AG20443 (cell line): ENCODE measurements around the gene ALKBH1.
"Not testable (repeated sequence)": the region's sequence is repeated elsewhere in the genome, so short reads cannot be mapped to it uniquely, and the experiment has no call there.

Source experiments
- DNase-seq: peaks from one replicate; pipeline ENCODE4 v3.0.0; 2012; ENCODE audit warnings: low spot score, mixed read lengths

Gene ALKBH1, protein sequence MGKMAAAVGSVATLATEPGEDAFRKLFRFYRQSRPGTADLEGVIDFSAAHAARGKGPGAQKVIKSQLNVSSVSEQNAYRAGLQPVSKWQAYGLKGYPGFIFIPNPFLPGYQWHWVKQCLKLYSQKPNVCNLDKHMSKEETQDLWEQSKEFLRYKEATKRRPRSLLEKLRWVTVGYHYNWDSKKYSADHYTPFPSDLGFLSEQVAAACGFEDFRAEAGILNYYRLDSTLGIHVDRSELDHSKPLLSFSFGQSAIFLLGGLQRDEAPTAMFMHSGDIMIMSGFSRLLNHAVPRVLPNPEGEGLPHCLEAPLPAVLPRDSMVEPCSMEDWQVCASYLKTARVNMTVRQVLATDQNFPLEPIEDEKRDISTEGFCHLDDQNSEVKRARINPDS

DNA sequence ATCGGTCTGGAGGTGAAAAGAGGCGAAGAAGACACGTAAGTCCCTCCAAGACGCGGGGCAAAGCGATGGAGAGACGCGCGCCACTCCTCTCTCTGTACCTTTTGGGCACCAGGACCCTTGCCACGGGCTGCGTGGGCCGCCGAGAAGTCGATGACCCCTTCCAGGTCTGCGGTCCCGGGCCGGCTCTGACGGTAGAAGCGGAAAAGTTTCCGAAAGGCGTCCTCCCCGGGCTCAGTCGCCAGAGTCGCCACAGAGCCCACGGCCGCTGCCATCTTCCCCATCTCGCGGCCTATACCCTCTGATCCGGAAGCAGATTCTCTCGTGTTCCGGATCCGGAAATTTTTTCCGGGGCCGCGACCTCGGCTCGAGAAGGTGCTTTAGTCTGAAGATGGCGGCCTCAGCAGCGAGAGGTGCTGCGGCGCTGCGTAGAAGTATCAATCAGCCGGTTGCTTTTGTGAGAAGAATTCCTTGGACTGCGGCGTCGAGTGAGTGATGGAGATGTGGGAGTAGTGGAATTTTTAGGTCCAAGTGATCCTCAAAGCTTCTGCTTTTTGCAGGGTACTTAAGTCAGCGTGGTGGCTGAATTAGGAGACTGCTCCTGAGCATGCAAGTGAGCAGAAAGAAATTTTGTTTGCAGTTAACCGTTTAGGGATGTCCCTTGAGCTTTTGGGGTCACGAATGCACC, at the start of gene ALKBH1, which contains the start of gene SLIRP:
Gene ALKBH1 (minus strand): TSS at position 300 of the 685 bp plus-strand sequence. CDS start 19 bp downstream, at position 281.
Gene SLIRP (plus strand): TSS at position 380 of the 685 bp plus-strand sequence. CDS start 9 bp downstream, at position 389.
- peak; percentile 95 for DNase-seq

DNA sequence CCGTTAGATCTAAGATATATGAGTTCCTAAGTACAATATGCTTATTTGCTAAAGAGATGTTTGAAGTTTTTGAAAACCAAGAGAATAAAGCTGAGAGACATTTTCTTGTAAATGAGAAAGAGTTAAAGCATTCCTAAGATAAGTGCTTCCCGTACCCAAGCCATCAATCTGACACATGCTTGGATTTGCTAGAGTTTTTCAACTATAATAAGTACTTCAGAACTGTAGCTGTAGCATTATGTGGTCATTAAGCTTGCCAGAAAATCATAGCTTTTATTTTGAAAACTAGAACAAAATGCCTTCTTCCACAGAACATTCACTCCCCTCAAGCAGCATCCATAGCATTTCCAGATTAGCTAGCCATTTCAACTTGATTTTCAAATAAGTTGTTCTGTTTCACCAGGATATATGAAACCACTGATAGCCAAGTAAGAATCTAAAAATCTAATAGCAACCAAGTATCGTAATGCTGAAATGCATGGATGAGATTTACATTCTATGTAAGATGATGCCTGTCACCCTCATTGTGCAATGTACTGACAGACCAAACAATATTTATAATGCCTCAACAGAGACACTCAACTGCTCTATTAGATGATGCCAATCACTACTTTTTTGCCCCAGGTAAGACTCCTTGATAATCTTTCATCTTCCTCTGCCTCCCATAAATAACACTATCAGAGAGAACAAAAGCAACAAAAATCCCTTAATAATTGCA, 45.1 kb upstream of the ALKBH1 start:
- no peak for DNase-seq

DNA sequence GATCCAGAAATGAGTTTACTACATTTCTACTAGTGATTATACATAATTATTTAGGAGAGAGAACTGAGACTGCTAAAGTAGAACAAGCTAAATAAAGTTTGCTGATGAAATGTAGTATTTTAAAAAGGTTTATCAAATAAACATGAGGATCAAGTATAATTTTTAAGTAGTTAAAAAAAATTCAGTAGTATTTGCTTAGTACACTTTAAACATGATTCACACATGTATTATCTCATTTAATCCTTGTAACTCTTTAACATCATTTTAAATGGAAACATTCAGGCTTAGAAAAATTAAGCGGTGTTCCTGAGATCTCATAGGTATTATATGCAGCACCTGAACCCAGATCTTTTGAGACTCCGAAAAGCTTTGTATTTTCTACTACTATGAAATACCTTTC, 44.4 kb upstream of the ALKBH1 start:
- DNase-seq, result no peak

DNA sequence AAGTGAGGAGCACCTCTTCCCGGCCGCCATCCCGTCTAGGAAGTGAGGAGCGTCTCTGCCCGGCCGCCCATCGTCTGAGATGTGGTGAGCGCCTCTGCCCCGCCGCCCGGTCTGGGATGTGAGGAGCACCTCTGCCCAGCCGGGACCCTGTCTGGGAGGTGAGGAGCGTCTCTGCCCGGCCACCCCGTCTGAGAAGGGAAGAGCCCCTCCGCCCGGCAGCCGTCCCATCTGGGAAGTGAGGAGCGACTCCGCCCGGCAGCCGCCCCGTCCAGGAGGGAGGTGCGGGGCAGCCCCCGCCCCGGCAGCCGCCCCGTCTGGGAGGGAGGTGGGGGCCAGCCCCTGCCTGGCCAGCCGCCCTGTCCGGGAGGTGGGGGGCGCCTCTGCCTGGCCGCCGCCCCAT, 39.6 kb upstream of the ALKBH1 start:
- not testable (repeated sequence) for DNase-seq

DNA sequence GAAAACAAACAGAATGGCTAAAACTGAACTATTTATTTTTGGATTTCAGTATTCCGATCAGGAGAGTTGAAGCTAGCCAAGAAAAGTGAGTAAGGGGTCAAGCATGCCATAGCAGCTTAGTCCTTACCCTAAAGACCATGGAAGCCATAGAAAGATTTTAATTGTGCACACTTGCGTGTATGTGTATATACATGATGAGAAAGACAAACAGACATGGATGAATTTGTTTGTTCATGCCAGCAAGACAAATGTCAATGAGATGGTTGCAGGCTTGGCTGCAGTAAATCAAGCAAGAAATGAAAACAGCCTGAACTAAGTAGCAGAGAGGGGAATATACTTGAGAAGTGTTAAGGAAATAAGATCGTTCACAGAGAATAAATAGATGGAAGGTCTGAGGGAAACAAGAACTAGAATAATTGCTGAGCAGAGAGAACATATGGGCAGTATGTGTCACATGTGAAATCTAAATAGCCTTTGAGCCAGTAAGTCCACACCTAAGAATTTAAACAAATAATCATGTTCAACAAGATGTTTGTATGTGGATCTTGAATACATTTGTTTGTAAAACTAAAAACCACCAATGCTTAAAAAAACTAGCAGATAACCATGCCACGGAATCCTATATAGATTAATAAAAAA, 38.4 kb upstream of the ALKBH1 start:
- no peak for DNase-seq

DNA sequence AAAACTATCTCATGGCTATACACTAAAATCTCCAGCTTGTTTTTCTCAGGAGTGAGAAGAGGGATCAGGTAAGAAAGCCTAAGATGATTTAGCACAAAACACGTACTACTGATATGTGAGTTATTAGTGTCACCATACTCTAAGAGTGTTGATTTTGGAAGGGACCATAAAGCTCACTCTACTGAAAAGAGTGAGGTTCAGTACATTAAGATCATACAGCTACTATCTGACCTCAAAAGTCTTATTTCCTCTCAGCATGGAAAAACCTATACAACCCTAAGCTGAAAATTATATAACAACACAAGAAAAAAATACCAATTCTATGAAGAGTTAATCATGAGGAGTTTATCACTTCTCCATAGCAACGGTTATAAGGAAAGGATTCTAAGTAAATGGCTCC, 33.6 kb upstream of the ALKBH1 start:
- no peak for DNase-seq

DNA sequence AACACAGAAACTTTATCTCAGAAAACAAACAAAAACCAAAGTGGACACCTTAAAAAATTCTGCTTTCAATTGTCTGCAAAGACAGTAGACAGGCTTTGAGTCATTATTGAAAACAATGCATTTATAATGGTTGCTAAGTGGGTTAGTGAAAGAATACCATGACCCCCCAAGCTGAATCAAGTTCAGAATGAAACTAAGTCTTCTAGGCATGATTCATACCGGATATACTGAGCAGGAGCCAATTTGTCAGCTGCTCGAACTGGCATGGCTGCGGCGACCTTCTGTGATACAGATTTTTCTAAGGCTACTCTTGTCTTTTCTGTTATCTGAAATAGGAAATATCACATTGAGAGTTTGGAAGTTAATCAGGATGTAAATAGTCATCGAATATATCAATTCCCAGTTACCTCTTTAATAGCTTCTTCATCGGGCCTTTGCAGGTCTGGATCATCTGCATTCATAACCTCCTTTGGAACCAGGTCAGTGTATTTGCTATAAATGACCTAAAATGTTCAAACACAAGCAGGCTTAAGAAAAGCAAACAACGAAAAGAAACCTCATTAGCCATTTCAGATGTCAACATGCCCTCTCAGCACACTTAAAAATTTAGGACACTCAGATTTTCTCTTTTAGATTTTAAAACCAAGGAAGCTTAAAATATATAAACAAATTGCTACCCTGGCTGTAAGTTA, 30.9 kb upstream of the ALKBH1 start:
- DNase-seq, result peak; percentile 57

DNA sequence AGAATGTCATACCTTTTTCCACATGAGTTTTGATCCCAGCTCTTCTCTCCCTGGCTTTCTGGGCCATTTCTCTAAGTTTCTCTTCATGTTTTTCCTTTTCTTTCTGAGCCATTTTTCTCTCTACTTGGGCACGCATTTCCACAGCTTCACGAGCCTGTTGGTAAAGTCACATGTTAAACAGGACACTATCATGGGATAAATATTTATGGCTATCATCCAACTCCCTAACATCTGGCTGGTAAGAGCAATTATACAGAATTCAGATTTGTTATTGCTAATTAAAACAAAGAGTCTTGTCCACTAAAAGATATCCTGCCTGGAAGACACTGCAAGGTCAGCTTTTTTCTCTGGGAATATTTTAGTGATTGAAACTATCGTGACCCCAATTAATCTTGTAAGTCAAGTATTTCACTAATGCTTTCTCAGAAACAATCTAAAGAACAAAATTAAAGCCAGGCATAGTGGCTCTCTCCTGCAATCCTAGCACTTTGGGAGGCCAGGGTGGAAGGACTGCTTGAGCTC, 23.2 kb upstream of the ALKBH1 start:
- DNase-seq, result peak; percentile 16

DNA sequence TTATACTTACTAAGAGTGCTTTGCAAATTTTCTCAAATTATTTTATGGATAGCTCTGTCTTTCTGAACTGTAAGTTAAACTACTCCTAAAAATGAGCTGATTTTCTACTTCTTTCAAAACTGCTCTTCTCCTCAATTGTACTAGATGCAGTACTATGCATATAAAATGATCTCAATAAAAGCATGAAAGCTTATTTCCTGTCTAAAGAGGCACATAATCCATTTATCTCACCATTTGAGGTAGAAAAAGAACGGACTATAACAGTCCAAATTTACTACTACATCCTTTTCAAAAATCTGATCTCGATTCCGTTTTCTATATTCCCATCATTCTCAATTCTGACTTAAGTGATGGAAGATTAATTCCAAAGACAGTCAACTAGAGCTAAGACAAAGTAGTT, 14.5 kb upstream of the ALKBH1 start:
- no peak for DNase-seq

DNA sequence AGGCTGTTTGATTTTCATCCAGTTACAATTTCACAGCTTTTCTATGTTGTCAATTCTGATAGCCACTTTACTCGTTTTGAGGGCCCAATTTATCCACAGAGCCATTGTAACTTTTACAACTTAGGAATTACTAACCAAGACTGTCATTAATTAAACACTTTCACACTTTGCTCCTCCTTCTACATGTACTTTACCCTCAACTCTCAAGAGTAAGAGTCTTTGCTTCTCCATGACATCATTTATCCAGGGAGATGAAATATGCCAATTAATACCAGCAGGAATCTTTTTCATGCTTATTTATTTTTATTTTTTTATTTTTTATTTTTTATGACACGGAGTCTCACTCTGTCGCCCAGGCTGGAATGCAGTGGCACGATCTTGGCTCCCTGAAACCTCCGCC, 13.6 kb upstream of the ALKBH1 start:
- DNase-seq, result no peak

DNA sequence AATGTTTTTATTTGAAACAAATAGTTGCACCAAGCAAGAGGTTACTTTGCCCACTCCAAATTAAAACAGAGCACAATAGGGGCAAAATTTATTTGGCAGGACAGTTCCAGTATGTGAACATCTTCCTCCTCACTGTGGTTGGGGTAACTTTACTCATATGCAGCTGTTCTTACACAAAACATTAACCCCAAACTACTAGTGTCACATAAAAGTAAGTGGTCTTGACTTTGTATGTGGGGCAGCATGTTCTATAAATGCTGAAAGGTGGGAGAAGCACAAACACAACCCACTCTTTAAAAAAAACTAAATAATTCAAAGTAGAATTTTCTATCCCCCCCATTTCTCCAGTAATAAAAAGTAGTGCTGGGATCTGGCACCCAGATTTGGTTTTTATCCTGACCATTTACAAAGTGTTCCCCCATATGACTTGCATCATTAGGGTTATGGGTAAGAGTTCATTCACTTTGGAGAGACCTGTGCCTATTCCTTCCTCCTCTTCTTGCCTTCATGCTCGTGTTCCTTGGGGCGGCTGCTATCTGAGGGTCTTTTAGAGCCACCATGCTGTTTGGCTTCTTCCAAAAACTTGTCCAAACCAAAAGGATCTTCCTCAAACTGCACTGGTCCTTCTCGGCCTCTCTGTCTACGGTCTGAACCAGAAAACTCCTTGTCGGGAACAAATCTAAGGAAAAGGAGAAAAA, 9.9 kb upstream of the ALKBH1 start:
- no peak for DNase-seq

DNA sequence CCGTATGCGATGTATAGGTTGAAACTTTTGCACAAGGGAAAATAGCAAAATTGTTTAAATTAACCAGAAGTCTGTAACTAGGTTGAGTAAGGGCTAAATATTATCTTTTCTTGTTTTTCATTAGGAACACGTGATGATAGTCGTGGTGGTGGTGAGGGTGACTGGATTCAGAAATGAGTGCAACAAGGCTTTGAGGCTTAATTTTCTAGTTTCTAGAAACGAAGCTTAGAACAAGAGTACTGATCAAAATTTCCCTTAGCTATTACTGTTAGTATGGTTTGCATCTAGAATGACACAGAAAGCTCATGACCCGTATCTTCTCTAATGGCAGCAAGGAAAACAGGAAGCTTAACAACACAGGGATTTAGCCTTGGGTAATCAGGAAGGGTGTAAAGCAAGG, 7.1 kb upstream of the ALKBH1 start:
- DNase-seq, result no peak

DNA sequence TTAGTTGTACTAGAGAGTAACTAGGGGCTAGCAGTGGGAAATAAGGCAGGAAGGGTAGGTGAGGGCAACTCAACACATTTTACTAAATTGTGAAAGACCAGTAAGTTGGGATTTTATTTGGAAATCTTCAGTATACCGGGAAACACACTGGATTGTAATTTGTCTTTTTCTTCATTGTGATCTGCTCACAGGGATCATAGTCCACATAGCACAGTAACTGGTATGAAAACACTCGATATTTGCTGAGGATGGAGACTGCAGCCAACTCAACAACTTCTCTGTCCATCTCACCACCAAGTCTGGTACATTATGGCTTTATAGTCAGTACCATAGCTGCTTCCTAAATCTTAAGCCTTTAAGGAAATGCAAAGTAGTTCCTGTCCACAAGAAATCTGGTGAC, 2.5 kb upstream of the ALKBH1 start:
- DNase-seq, result no peak

DNA sequence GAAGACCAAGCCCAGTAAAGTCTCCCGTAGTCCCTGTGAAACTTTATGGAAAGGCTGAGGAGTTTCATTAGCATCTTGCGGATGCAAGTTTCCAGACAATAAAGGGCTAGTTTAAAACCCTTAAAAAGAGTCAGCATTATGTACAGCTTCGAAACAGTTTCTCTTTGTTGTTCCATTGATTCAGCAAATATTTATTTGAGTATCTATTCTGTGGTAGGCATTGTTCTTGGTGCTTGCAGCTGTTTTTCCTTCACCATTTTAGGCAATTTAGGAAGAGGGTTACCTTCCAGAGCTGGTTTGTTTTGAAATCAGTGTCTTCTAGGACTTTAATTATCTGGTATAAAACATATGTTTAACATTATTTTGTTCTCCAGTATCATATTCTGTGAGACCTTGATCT, 1.6 kb upstream of the ALKBH1 start:
- no peak for DNase-seq

DNA sequence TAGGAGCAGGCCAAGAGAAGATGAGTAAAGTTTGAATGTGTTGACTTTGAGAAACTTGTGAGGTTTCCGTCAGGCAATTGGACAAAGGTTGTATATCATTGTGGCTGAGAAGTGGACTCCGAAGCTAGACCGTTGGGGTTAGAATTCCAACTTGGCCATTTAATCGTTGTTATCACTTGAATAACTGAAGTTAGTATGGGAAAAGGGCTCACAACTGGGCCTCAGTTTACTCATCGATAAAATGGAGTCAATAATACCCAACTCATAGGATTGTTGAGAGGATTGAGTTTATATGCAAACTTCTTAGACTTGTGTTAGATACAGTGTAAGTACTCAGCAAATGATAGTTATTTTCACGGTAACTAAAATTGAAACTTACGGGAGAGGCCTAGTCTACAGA, 926 bp upstream of the ALKBH1 start:
- no peak for DNase-seq

DNA sequence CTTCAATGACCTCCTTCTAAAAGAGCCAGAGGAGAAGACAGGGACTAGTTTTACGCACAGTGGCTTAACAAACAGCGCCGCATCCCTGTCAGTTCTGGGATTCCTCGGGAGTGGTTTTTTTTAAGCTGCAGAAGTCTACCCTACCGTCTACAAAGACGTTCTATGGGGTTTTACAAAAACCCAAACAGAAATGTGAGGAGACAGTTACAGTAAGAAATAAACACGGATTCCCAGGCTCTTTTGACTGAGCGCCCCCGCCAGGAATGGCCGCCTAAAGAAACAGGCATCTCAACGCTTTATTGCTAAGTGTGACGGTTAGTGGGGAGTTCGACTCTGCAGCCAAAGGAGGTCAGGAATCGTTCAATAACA, 484 bp downstream of the ALKBH1 start:
- DNase-seq, result peak; percentile 70

DNA sequence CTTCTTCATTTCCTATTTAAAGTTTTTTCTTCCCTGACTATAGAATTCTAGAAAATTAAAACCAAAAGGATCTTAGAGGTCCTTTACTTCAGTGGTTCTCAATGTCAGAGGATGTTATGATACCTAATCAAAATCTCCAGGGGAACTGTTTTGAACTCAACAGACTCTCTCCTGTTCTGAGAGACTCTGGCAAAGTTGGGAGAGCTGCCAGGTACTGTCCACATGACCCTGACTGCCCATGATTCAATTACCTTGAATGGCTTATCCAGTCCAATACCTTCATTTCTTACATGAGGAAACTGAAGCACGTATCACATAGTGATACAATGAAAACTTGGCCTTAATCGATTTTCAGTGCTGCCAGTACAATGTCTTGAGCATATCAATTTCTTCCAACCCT, 16.6 kb downstream of the ALKBH1 start:
- DNase-seq, result no peak

DNA sequence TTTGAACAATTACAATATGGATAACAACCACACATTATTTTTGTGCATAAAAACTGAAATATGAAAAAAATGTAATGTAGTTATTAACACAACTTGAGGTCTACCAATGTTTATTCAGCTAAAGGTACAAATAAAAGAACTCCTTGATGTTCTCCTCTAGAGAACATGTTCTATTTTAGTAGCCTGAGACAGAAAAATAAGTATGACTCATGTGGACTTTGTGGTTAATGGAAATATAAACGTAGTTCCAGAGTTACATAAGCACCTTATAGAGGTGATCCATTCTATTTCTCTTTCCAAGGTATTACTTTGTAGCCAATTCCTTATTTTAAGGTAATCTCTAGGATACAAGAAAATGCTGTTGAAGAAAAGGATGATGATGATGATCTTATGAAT, 25.7 kb downstream of the ALKBH1 start:
- no peak for DNase-seq

DNA sequence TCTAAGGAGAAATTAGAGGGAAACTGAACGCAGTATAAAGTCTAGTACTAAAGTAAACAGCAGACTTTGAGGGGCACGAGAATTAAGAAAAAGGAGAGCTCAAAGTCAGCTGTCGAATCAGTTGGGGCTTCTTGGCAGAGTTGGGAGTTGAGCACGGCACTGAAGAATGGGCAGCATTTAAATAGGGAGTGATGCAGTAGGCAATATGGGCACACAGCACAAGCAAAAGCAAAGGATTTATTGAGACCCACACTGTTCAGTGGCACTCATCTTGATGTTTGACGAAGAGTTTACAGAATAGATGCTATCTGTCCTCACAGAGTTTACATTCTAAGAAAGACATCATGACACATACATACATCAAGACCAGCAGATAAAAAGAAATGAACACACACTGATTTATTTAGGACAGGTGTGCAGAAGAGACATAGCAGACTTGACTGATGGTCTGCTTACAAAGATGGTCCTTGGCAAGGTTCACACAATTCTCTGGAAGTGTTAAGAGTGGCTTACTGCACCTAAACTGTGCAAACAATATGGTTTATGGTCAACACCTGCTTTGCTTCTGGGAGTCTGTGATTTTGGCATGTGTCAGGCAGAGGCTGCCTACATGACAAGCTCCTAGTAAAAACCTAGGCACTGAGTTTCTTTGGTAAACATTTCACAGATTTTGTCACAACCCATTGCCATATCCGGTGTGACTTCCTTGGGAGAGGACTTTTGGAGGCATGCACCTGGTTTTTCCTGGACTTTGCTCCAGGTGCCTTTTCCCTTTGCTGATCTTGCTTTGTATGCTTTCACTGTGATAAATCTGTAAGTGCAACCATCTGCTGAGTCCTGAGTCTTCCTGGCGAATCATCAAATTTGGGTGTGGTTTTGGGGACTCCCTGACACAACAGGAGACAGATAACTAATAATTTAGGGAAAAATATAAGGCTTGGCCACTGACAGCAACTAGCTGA, 26.3 kb downstream of the ALKBH1 start:
- peak; percentile 24 for DNase-seq

DNA sequence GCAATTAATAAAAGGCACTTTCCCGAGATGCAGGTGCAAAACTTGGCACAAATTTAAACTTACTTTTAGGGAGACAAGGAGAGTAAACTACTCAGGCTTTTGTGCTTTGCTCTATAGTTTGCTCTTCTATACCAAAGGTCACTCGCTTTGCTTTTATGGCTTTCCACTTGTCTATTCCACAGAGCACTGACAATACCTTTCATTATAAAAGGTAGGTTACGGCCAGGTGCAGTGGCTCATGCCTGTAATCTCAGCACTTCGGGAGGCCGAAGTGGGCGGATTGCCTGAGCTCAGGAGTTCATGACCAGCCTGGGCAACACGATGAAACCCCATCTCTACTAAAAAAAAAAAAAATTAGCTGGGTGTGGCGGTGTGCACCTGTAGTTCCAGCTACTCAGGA, 32.9 kb downstream of the ALKBH1 start:
- no peak for DNase-seq
